ENCODE measurements around the gene DENND5A.
"Not testable (repeated sequence)": the region's sequence is repeated elsewhere in the genome, so short reads cannot be mapped to it uniquely, and the experiment has no call there.

The DENND5A gene

GRCh38 chr11:9176136-9176535 lies 89.0 kb downstream of the DENND5A start:
- DNase-seq (ENCODE audit: low spot score) = no peak

- no peak for DNase-seq (ENCODE audit: low spot score)
Observed at GRCh38 chr11:9172389-9172788, 92.8 kb downstream of the DENND5A start.

- no peak for DNase-seq (ENCODE audit: low spot score)
Observed at GRCh38 chr11:9170450-9170849, 94.7 kb downstream of the DENND5A start.

- DNase-seq (ENCODE audit: low spot score) = no peak
Observed at GRCh38 chr11:9169595-9170295, 95.4 kb downstream of the DENND5A start.

- DNase-seq (ENCODE audit: low spot score) = not testable (repeated sequence)
Observed at GRCh38 chr11:9161991-9162390, 103.2 kb downstream of the DENND5A start.

- DNase-seq (ENCODE audit: low spot score) = no peak
Observed at GRCh38 chr11:9160166-9160565, 105.0 kb downstream of the DENND5A start.

GRCh38 chr11:9158898-9159391 lies 106.2 kb downstream of the DENND5A start:
- DNase-seq (ENCODE audit: low spot score) = no peak

- DNase-seq (ENCODE audit: low spot score) = no peak
Observed at GRCh38 chr11:9155930-9156329, 109.2 kb downstream of the DENND5A start.

GRCh38 chr11:9153651-9154050 lies 111.5 kb downstream of the DENND5A start:
- no peak for DNase-seq (ENCODE audit: low spot score)

GRCh38 chr11:9151631-9152030 lies 113.5 kb downstream of the DENND5A start:
- DNase-seq (ENCODE audit: low spot score) = no peak

GRCh38 chr11:9150926-9151325 lies 114.2 kb downstream of the DENND5A start:
- DNase-seq (ENCODE audit: low spot score) = no peak

- DNase-seq (ENCODE audit: low spot score) = no peak
Observed at GRCh38 chr11:9150501-9150900, 114.6 kb downstream of the DENND5A start.

GRCh38 chr11:9148727-9149126 lies 116.4 kb downstream of the DENND5A start:
- DNase-seq (ENCODE audit: low spot score) = no peak

GRCh38 chr11:9148035-9148434 lies 117.1 kb downstream of the DENND5A start:
- DNase-seq (ENCODE audit: low spot score) = no peak

- DNase-seq (ENCODE audit: low spot score) = no peak
Observed at GRCh38 chr11:9146477-9146876, 118.7 kb downstream of the DENND5A start.

GRCh38 chr11:9145283-9145682 lies 119.9 kb downstream of the DENND5A start:
- DNase-seq (ENCODE audit: low spot score) = no peak

- no peak for DNase-seq (ENCODE audit: low spot score)
Observed at GRCh38 chr11:9144828-9145227, 120.3 kb downstream of the DENND5A start.

GRCh38 chr11:9143721-9144120 lies 121.4 kb downstream of the DENND5A start:
- no peak for DNase-seq (ENCODE audit: low spot score)

- DNase-seq (ENCODE audit: low spot score) = no peak
Observed at GRCh38 chr11:9142732-9143131, 122.4 kb downstream of the DENND5A start.

GRCh38 chr11:9141186-9141585 lies 124.0 kb downstream of the DENND5A start:
- no peak for DNase-seq (ENCODE audit: low spot score)

GRCh38 chr11:9139628-9140357 lies 125.4 kb downstream of the DENND5A start:
- DNase-seq (ENCODE audit: low spot score) = no peak

- DNase-seq (ENCODE audit: low spot score) = peak; percentile 47
Observed at GRCh38 chr11:9138612-9139579, 126.3 kb downstream of the DENND5A start.
